Endothelial cell of umbilical vein (primary cell): ENCODE measurements around the gene AFG1L. TPM values are rescaled to one million over a fixed set of nuclear protein-coding genes. Genes with fewer than 3 reads are reported as not detected.

Experiments used
- BruUV-seq: library from RNA; stranded (reverse); fragments of 400-500 nt; replicated peaks from 2 replicates; lab custom pipeline; 2021; lab: Mats Ljungman, UMichigan
- CTCF ChIA-PET: fragments of 300-600, 350-600 bp; sonication (Branson Sonifier 250); formaldehyde crosslinking; loops from one replicate; lab custom pipeline; 2021; ENCODE audit warnings: antibody characterized with exemption, inconsistent platforms; lab: Charles Lee
- POLR2A ChIA-PET: fragments of 300-600, 350-600 bp; sonication (Branson Sonifier 250); formaldehyde crosslinking; loops from one replicate; lab custom pipeline; 2021; ENCODE audit warnings: antibody characterized with exemption, inconsistent platforms; lab: Charles Lee
- DNase-seq: peaks from one replicate; pipeline ENCODE4 v3.0.0-alpha.2; 2011; ENCODE audit warnings: low read depth, low spot score
- FAIRE-seq: peaks from 2 replicates; lab custom pipeline; 2011; peaks lifted over from hg19 to GRCh38; lab: Jason Lieb, UNC
- H2AFZ ChIP-seq: 2 replicates; pipeline ENCODE4 v1.6.0; 2012; ENCODE audit warnings: low read depth, low read length, control low read depth, inconsistent platforms
- H3K27ac ChIP-seq: 2 replicates; pipeline ENCODE4 v1.5.1; 2011; ENCODE audit warnings: low read depth, mild to moderate bottlenecking, control low read depth, low read length, moderate library complexity; ENCODE audit not compliant: insufficient read depth
- H3K27me3 ChIP-seq, 2 experiments: 2 replicates each; pipeline versions ENCODE4 v1.6.0 to v1.6.1; 2011; ENCODE audit warnings: low read length in 2 of 2, mixed read lengths in 1 of 2; ENCODE audit not compliant: control insufficient read depth in 2 of 2, insufficient read depth in 2 of 2
- H3K36me3 ChIP-seq, 2 experiments: 2 replicates in 1 of 2; 3 replicates in 1 of 2; pipeline ENCODE4 v1.5.1; 2011; ENCODE audit warnings: low read length in 2 of 2, mild to moderate bottlenecking in 1 of 2, moderate library complexity in 1 of 2; ENCODE audit not compliant: control insufficient read depth in 2 of 2, insufficient read depth in 2 of 2; ENCODE audit errors: extremely low read depth in 1 of 2
- H3K4me1 ChIP-seq: 3 replicates; pipeline ENCODE4 v1.5.1; 2011; ENCODE audit warnings: mild to moderate bottlenecking, low read length; ENCODE audit not compliant: control insufficient read depth, insufficient read depth; ENCODE audit errors: extremely low read depth
- H3K4me2 ChIP-seq: 2 replicates; pipeline ENCODE4 v1.6.1; 2011; ENCODE audit warnings: low read length, control low read depth, mixed read lengths; ENCODE audit not compliant: insufficient read depth
- H3K4me3 ChIP-seq, 3 experiments: fragments of 200-600 bp in 1 of 3; sonication (generic), shearing (Covaris generic) in 1 of 3; replicated peaks in 1 of 3; 2 replicates each; pipeline ENCODE4 v1.5.1; 2011 to 2016; ENCODE audit warnings: control low read depth in 3 of 3, low read length in 3 of 3, mild to moderate bottlenecking in 2 of 3, inconsistent platforms in 1 of 3, low read depth in 1 of 3, moderate library complexity in 1 of 3; ENCODE audit not compliant: insufficient read depth in 1 of 3
- H3K79me2 ChIP-seq: 2 replicates; pipeline ENCODE4 v1.6.0; 2012; ENCODE audit warnings: low read length, inconsistent platforms; ENCODE audit not compliant: control insufficient read depth, insufficient read depth
- H3K9ac ChIP-seq: replicated peaks from 2 replicates; pipeline ENCODE3; 2011; ENCODE audit warnings: low read length, control low read depth; ENCODE audit not compliant: insufficient read depth; ENCODE audit errors: extremely low read depth
- H3K9me1 ChIP-seq: replicated peaks from 3 replicates; pipeline ENCODE4 v1.6.0; 2011; ENCODE audit warnings: mild to moderate bottlenecking, low read length; ENCODE audit not compliant: control insufficient read depth, insufficient read depth; ENCODE audit errors: extremely low read depth
- H3K9me3 ChIP-seq: replicated peaks from 2 replicates; pipeline ENCODE4 v1.5.1; 2012; ENCODE audit warnings: low read length, inconsistent platforms; ENCODE audit not compliant: control insufficient read depth, insufficient read depth
- H4K20me1 ChIP-seq: replicated peaks from 2 replicates; pipeline ENCODE3; 2011; ENCODE audit warnings: mild to moderate bottlenecking, low read length; ENCODE audit not compliant: control insufficient read depth, insufficient read depth; ENCODE audit errors: extremely low read depth
- EZH2 ChIP-seq: IDR thresholded peaks from 2 replicates; pipeline ENCODE4 v1.6.1; 2012; ENCODE audit warnings: borderline replicate concordance, low read depth, mild to moderate bottlenecking, moderate library complexity, low read length, inconsistent platforms; ENCODE audit not compliant: severe bottlenecking
- FOS ChIP-seq: IDR thresholded peaks from 2 replicates; pipeline ENCODE4 v1.6.1; 2011; ENCODE audit warnings: mild to moderate bottlenecking, low read length, moderate library complexity, borderline replicate concordance; ENCODE audit not compliant: insufficient read depth
- GATA2 ChIP-seq: IDR thresholded peaks from 2 replicates; pipeline ENCODE4 v1.7.0; 2011; ENCODE audit warnings: low read depth, mild to moderate bottlenecking, moderate library complexity, mixed read lengths, low read length; ENCODE audit not compliant: insufficient read length, insufficient read depth
- JUN ChIP-seq: IDR thresholded peaks from 2 replicates; pipeline ENCODE4 v1.6.1; 2011; ENCODE audit warnings: borderline replicate concordance, low read depth; ENCODE audit not compliant: insufficient read length, insufficient read depth
- MYC ChIP-seq: IDR thresholded peaks from one replicate; pipeline ENCODE4 v1.6.1; 2011; ENCODE audit warnings: mild to moderate bottlenecking, low read depth, low read length
- POLR2A ChIP-seq: IDR thresholded peaks from 2 replicates; pipeline ENCODE4 v1.6.1; 2012; ENCODE audit warnings: low read depth, mild to moderate bottlenecking, control low read depth, low read length
- POLR2AphosphoS5 ChIP-seq: IDR thresholded peaks from 2 replicates; pipeline ENCODE4 v1.6.1; 2012; ENCODE audit warnings: low read depth, mild to moderate bottlenecking, control low read depth, low read length, moderate library complexity; ENCODE audit not compliant: insufficient read depth
- dilution Hi-C: fragments of 300-500 bp; cut with MboI; formaldehyde crosslinking; loops from one replicate; pipeline ENCODE4 v1.15.0; 2019; ENCODE audit warnings: low sequenced_read_pairs; ENCODE audit not compliant: extremely low pct_ligation_motif_present
- intact Hi-C: fragments of 100-400 bp; cut with micrococcal nuclease; formaldehyde crosslinking; loops from one replicate; pipeline ENCODE4 v1.10.0; 2022
- polyA plus RNA-seq, 4 experiments: library from polyadenylated mRNA; depleted of rRNA in 3 of 4; stranded (reverse) in 3 of 4; unstranded in 1 of 4; fragments of >200 nt; gene quantifications; 2 replicates each; pipeline versions ENCODE4 v1.2.1 to v1.2.3, GENCODE V29; 2011 to 2012; ENCODE audit warnings: missing spikeins in 1 of 4
- total RNA-seq: library from RNA; stranded (reverse); gene quantifications from 2 replicates; pipeline ENCODE4 v1.2.3, GENCODE V29; 2021
- TF ChIP-seq, protein P1 (sequence below), 2 donors: IDR thresholded peaks; 1 replicate in 1 of 2; 2 replicates in 1 of 2; pipeline ENCODE4 v1.5.1; 2011; ENCODE audit warnings: low read length in 2 of 2, mild to moderate bottlenecking in 2 of 2, moderate library complexity in 2 of 2, control low read depth in 1 of 2, inconsistent platforms in 1 of 2, low read depth in 1 of 2; ENCODE audit not compliant: insufficient read depth in 1 of 2; ENCODE audit errors: extremely low read depth in 1 of 2
- TF ChIP-seq, protein P2 (sequence below): IDR thresholded peaks from 2 replicates; pipeline ENCODE4 v1.6.1; 2011; ENCODE audit not compliant: insufficient read depth, insufficient read length

The AFG1L gene
- total and polyA plus RNA-seq, 2 donors (not counting 3 experiments of a cell fraction or from before 2014, with no cell fraction given): 1.0 to 6.2 TPM

GRCh38 chr6:108254433-108255410 lies 40.1 kb upstream of the AFG1L start:
- Histone ChIP-seq H3K9me1 (no peaks in the 10 kb centered on the region), H3K9me3 (no peaks in the 10 kb centered on the region), H3K9ac (no peak overlapping the region), H3K4me1 (peaks cover 30% of the 10 kb centered on the region), H3K27me3 (no peaks in the 10 kb centered on the region), H3K4me3 (no peak overlapping the region), H2AFZ (no peak overlapping the region), H3K79me2 (peaks cover 81% of the 10 kb centered on the region), H3K27ac (peak overlapping the region; percentile 18), H3K4me2 (peak overlapping the region; percentile 1), H3K36me3 (no peaks in the 10 kb centered on the region), H4K20me1 (peaks cover 8% of the 10 kb centered on the region)
- ChIA-PET POLR2A (no interaction called here), CTCF (interaction anchor here (0.9 to 6.9 kb wide), 5 partner anchors 20 to 237 kb away, joined by 3 to 95 read pairs (median 3); partner anchors contain the start of gene AFG1L)
- TF ChIP-seq MYC: no peak
- TF ChIP-seq, protein P1, sequence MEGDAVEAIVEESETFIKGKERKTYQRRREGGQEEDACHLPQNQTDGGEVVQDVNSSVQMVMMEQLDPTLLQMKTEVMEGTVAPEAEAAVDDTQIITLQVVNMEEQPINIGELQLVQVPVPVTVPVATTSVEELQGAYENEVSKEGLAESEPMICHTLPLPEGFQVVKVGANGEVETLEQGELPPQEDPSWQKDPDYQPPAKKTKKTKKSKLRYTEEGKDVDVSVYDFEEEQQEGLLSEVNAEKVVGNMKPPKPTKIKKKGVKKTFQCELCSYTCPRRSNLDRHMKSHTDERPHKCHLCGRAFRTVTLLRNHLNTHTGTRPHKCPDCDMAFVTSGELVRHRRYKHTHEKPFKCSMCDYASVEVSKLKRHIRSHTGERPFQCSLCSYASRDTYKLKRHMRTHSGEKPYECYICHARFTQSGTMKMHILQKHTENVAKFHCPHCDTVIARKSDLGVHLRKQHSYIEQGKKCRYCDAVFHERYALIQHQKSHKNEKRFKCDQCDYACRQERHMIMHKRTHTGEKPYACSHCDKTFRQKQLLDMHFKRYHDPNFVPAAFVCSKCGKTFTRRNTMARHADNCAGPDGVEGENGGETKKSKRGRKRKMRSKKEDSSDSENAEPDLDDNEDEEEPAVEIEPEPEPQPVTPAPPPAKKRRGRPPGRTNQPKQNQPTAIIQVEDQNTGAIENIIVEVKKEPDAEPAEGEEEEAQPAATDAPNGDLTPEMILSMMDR (IDR thresholded peaks at IDR 0.05; ENCODE audit: extremely low read depth in 1 of 2, insufficient read depth in 1 of 2, low read depth in 1 of 2, low read length in 2 of 2): no peak
- no peak for TF ChIP-seq EZH2
- no peak for TF ChIP-seq POLR2AphosphoS5
- no peak for TF ChIP-seq FOS
- TF ChIP-seq JUN: no peak
- TF ChIP-seq POLR2A: no peak
- TF ChIP-seq, protein P2, sequence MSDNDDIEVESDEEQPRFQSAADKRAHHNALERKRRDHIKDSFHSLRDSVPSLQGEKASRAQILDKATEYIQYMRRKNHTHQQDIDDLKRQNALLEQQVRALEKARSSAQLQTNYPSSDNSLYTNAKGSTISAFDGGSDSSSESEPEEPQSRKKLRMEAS: no peak
- TF ChIP-seq GATA2: no peak
- dilution Hi-C loops (no loop called here), intact Hi-C loops (loop anchor here (10.0 kb wide), 1 partner anchor 840 kb away; the partner anchor contains the start of genes CEP57L1 and SESN1)
- FAIRE-seq: peak; percentile 61
- no TSS peak for BruUV-seq
- DNase-seq: peak; percentile 22
